ENCODE results near the gene PCMT1.
"Not testable (repeated sequence)": the region's sequence is repeated elsewhere in the genome, so short reads cannot be mapped to it uniquely, and the experiment has no call there.

The PCMT1 gene

GRCh38 chr6:149823013-149823412 is 73.5 kb downstream of the PCMT1 start:
- no peak for DNase-seq

GRCh38 chr6:149825292-149825691 is 75.8 kb downstream of the PCMT1 start:
- DNase-seq: no peak

GRCh38 chr6:149830731-149831307 is 81.3 kb downstream of the PCMT1 start:
- peak; percentile 63 for DNase-seq

GRCh38 chr6:149831308-149831820 is 81.8 kb downstream of the PCMT1 start:
- no peak for DNase-seq

GRCh38 chr6:149833651-149834050 is 84.1 kb downstream of the PCMT1 start:
- DNase-seq: no peak

- peak; percentile 68 for DNase-seq
Measured at GRCh38 chr6:149834513-149835481, 85.3 kb downstream of the PCMT1 start.

- DNase-seq: peak; percentile 63
Measured at GRCh38 chr6:149840345-149841075, 91.0 kb downstream of the PCMT1 start.

GRCh38 chr6:149842331-149842730 is 92.8 kb downstream of the PCMT1 start:
- no peak for DNase-seq

GRCh38 chr6:149843051-149843633 is 93.6 kb downstream of the PCMT1 start:
- DNase-seq: no peak

- DNase-seq: not testable (repeated sequence)
Measured at GRCh38 chr6:149844036-149844435, 94.5 kb downstream of the PCMT1 start.

- DNase-seq: no peak
Measured at GRCh38 chr6:149844480-149844879, 94.9 kb downstream of the PCMT1 start.

GRCh38 chr6:149845549-149845948 is 96.0 kb downstream of the PCMT1 start:
- no peak for DNase-seq

- peak; percentile 91 for DNase-seq
Measured at GRCh38 chr6:149846321-149846720, 96.8 kb downstream of the PCMT1 start.

- DNase-seq: no peak
Measured at GRCh38 chr6:149847939-149848267, 98.4 kb downstream of the PCMT1 start.

GRCh38 chr6:149848343-149848742 is 98.8 kb downstream of the PCMT1 start:
- DNase-seq: not testable (repeated sequence)

- peak; percentile 60 for DNase-seq
Measured at GRCh38 chr6:149851461-149852110, 102.0 kb downstream of the PCMT1 start.

GRCh38 chr6:149852180-149852579 is 102.6 kb downstream of the PCMT1 start:
- DNase-seq: no peak

- no peak for DNase-seq
Measured at GRCh38 chr6:149852881-149853280, 103.3 kb downstream of the PCMT1 start.

GRCh38 chr6:149854017-149854416 is 104.5 kb downstream of the PCMT1 start:
- DNase-seq: not testable (repeated sequence)

- DNase-seq: no peak
Measured at GRCh38 chr6:149854532-149854931, 105.0 kb downstream of the PCMT1 start.

- peak; percentile 89 for DNase-seq
Measured at GRCh38 chr6:149855040-149855654, 105.6 kb downstream of the PCMT1 start.

- DNase-seq: no peak
Measured at GRCh38 chr6:149855741-149856140, 106.2 kb downstream of the PCMT1 start.

Data from fibroblast of upper back skin (primary cell).